GM18520 (cell line): ENCODE results near the gene TMTC1.

Source experiments
- ATAC-seq: cut with Tn5 transposase; IDR thresholded peaks from one replicate; pipeline ENCODE4 v1.9.1; 2021; ENCODE audit not compliant: unreplicated experiment

Gene TMTC1

GRCh38 chr12:29741342-29742241 is 42.1 kb downstream of the TMTC1 start:
- no peak for ATAC-seq

- ATAC-seq: no peak
These were observed 44.3 kb downstream of the TMTC1 start for GRCh38 chr12:29739279-29739991.

- no peak for ATAC-seq
These were observed 45.4 kb downstream of the TMTC1 start for GRCh38 chr12:29738365-29738764.

- no peak for ATAC-seq
These were observed 46.1 kb downstream of the TMTC1 start for GRCh38 chr12:29737644-29738043.

- ATAC-seq: no peak
These were observed 48.1 kb downstream of the TMTC1 start for GRCh38 chr12:29735604-29736003.

- ATAC-seq: no peak
These were observed 49.0 kb downstream of the TMTC1 start for GRCh38 chr12:29734734-29735133.

GRCh38 chr12:29734305-29734704 is 49.4 kb downstream of the TMTC1 start:
- no peak for ATAC-seq

- no peak for ATAC-seq
These were observed 50.2 kb downstream of the TMTC1 start for GRCh38 chr12:29733501-29733900.

- ATAC-seq: no peak
These were observed 50.7 kb downstream of the TMTC1 start for GRCh38 chr12:29733060-29733459.

- ATAC-seq: no peak
These were observed 51.1 kb downstream of the TMTC1 start for GRCh38 chr12:29732593-29732992.

GRCh38 chr12:29732191-29732590 is 51.6 kb downstream of the TMTC1 start:
- no peak for ATAC-seq

GRCh38 chr12:29731591-29731990 is 52.2 kb downstream of the TMTC1 start:
- ATAC-seq: no peak

- ATAC-seq: no peak
These were observed 53.3 kb downstream of the TMTC1 start for GRCh38 chr12:29730481-29730880.

- ATAC-seq: no peak
These were observed 55.7 kb downstream of the TMTC1 start for GRCh38 chr12:29728030-29728429.

GRCh38 chr12:29726741-29727348 is 56.9 kb downstream of the TMTC1 start:
- no peak for ATAC-seq

- no peak for ATAC-seq
These were observed 57.4 kb downstream of the TMTC1 start for GRCh38 chr12:29726321-29726692.

- ATAC-seq: no peak
These were observed 58.0 kb downstream of the TMTC1 start for GRCh38 chr12:29725587-29726320.

GRCh38 chr12:29722164-29722563 is 61.6 kb downstream of the TMTC1 start:
- ATAC-seq: no peak

- no peak for ATAC-seq
These were observed 64.4 kb downstream of the TMTC1 start for GRCh38 chr12:29719381-29719780.

GRCh38 chr12:29717540-29718100 is 66.1 kb downstream of the TMTC1 start:
- no peak for ATAC-seq

GRCh38 chr12:29714966-29715365 is 68.8 kb downstream of the TMTC1 start:
- no peak for ATAC-seq
